GM18861 (cell line): ENCODE results near the gene ACKR3.
A peak's percentile ranks its signal among the peaks of the same experiment; 100 is the strongest.

Experiments
- ATAC-seq: cut with Tn5 transposase; IDR thresholded peaks from one replicate; pipeline ENCODE4 v1.9.1; 2021; ENCODE audit not compliant: unreplicated experiment

The ACKR3 gene

GRCh38 chr2:236568068-236568921, 1.3 kb upstream of the ACKR3 start:
- peak; percentile 30 for ATAC-seq

GRCh38 chr2:236568922-236569572, 578 bp upstream of the ACKR3 start:
- ATAC-seq, result no peak

GRCh38 chr2:236570081-236570868, 650 bp downstream of the ACKR3 start:
- peak; percentile 32 for ATAC-seq

GRCh38 chr2:236571145-236571544, 1.5 kb downstream of the ACKR3 start:
- ATAC-seq, result no peak

- ATAC-seq, result no peak
Measured at GRCh38 chr2:236572482-236572881, 2.9 kb downstream of the ACKR3 start.

GRCh38 chr2:236573066-236573929, 3.7 kb downstream of the ACKR3 start:
- ATAC-seq, result no peak

- ATAC-seq, result no peak
Measured at GRCh38 chr2:236574000-236574399, 4.4 kb downstream of the ACKR3 start.

GRCh38 chr2:236574424-236575145, 5.0 kb downstream of the ACKR3 start:
- ATAC-seq, result no peak

- ATAC-seq, result no peak
Measured at GRCh38 chr2:236575510-236575909, 5.9 kb downstream of the ACKR3 start.

GRCh38 chr2:236576087-236576486, 6.5 kb downstream of the ACKR3 start:
- ATAC-seq, result no peak

- no peak for ATAC-seq
Measured at GRCh38 chr2:236576953-236577352, 7.3 kb downstream of the ACKR3 start.

GRCh38 chr2:236577481-236578410, 8.1 kb downstream of the ACKR3 start:
- ATAC-seq, result no peak

- ATAC-seq, result no peak
Measured at GRCh38 chr2:236578411-236578846, 8.8 kb downstream of the ACKR3 start.

GRCh38 chr2:236579048-236579745, 9.6 kb downstream of the ACKR3 start:
- ATAC-seq, result no peak

GRCh38 chr2:236579746-236580315, 10.2 kb downstream of the ACKR3 start:
- ATAC-seq, result no peak

- ATAC-seq, result no peak
Measured at GRCh38 chr2:236580746-236581355, 11.2 kb downstream of the ACKR3 start.

- ATAC-seq, result no peak
Measured at GRCh38 chr2:236581546-236581945, 11.9 kb downstream of the ACKR3 start.
